Measurements from ENCODE around the gene DNASE1L1. TPM values are rescaled to one million over a fixed set of nuclear protein-coding genes. Genes with fewer than 3 reads are reported as not detected.

DNASE1L1 gene
- total and polyA plus RNA-seq, 2 experiments from 2014 or later: 22.6 to 36.1 TPM

- DNase-seq (ENCODE audit: low spot score): no peak
- no peak overlapping the region for H3K27ac ChIP-seq
- H3K27me3 ChIP-seq: no peaks in the 10 kb centered on the region
- no peak for TF ChIP-seq CTCF (IDR thresholded peaks at IDR 0.05; ENCODE audit: poor library complexity)
- TF ChIP-seq EZH2 (IDR thresholded peaks at IDR 0.05; ENCODE audit: borderline replicate concordance): no peak
- TF ChIP-seq EZH2phosphoT487 (IDR thresholded peaks at IDR 0.05; ENCODE audit: low read depth, severe bottlenecking, unreplicated experiment): no peak
- H3K9me3 ChIP-seq (ENCODE audit: low read depth): no peaks in the 10 kb centered on the region
- H3K4me1 ChIP-seq (ENCODE audit: insufficient read depth): no peaks in the 10 kb centered on the region
- peaks cover 33% of the 10 kb centered on the region for H3K79me2 ChIP-seq
- H2AFZ ChIP-seq: no peak overlapping the region
- H3K36me3 ChIP-seq (replicated peaks; ENCODE audit: insufficient read depth, low read depth): no peaks in the 10 kb centered on the region
- no peaks in the 10 kb centered on the region for H4K20me1 ChIP-seq (ENCODE audit: insufficient read depth, poor library complexity, severe bottlenecking)
- H3K4me3 ChIP-seq: no peak overlapping the region
- H3K4me2 ChIP-seq: no peak overlapping the region
- no peaks in the 10 kb centered on the region for H3K9me2 ChIP-seq (replicated peaks; ENCODE audit: insufficient read depth)
- 90% methylated on average over 19 of the region's 19 CpGs for WGBS (ENCODE audit: low lambda C conversion rate, missing lambda C conversion rate)
Observed at GRCh38 chrX:154435171-154435733, 26.2 kb upstream of the DNASE1L1 start.

- Histone ChIP-seq H4K20me1 (ENCODE audit: insufficient read depth, poor library complexity, severe bottlenecking) (no peaks in the 10 kb centered on the region), H2AFZ (no peak overlapping the region), H3K79me2 (peaks cover 36% of the 10 kb centered on the region), H3K9me3 (ENCODE audit: low read depth) (no peaks in the 10 kb centered on the region), H3K27ac (no peak overlapping the region), H3K4me2 (no peak overlapping the region), H3K9me2 (replicated peaks; ENCODE audit: insufficient read depth) (no peaks in the 10 kb centered on the region), H3K36me3 (replicated peaks; ENCODE audit: insufficient read depth, low read depth) (no peaks in the 10 kb centered on the region), H3K27me3 (no peaks in the 10 kb centered on the region), H3K4me3 (no peak overlapping the region), H3K4me1 (ENCODE audit: insufficient read depth) (no peaks in the 10 kb centered on the region)
- DNase-seq (ENCODE audit: low spot score): no peak
- TF ChIP-seq CTCF (IDR thresholded peaks at IDR 0.05; ENCODE audit: poor library complexity): no peak
- no peak for TF ChIP-seq EZH2 (IDR thresholded peaks at IDR 0.05; ENCODE audit: borderline replicate concordance)
- TF ChIP-seq EZH2phosphoT487 (IDR thresholded peaks at IDR 0.05; ENCODE audit: low read depth, severe bottlenecking, unreplicated experiment): no peak
- WGBS (ENCODE audit: low lambda C conversion rate, missing lambda C conversion rate): 73% methylated on average over 7 of the region's 7 CpGs
Observed at GRCh38 chrX:154434394-154435168, 25.5 kb upstream of the DNASE1L1 start.

GRCh38 chrX:154433605-154434004 is 24.6 kb upstream of the DNASE1L1 start:
- Histone ChIP-seq H3K27me3 (no peaks in the 10 kb centered on the region), H3K4me1 (ENCODE audit: insufficient read depth) (no peaks in the 10 kb centered on the region), H3K4me3 (no peak overlapping the region), H3K4me2 (no peak overlapping the region), H3K36me3 (replicated peaks; ENCODE audit: insufficient read depth, low read depth) (no peaks in the 10 kb centered on the region), H3K79me2 (peaks cover 37% of the 10 kb centered on the region), H4K20me1 (ENCODE audit: insufficient read depth, poor library complexity, severe bottlenecking) (no peaks in the 10 kb centered on the region), H2AFZ (no peak overlapping the region), H3K9me3 (ENCODE audit: low read depth) (no peaks in the 10 kb centered on the region), H3K9me2 (replicated peaks; ENCODE audit: insufficient read depth) (no peaks in the 10 kb centered on the region), H3K27ac (no peak overlapping the region)
- no peak for DNase-seq (ENCODE audit: low spot score)
- TF ChIP-seq CTCF (IDR thresholded peaks at IDR 0.05; ENCODE audit: poor library complexity): no peak
- TF ChIP-seq EZH2phosphoT487 (IDR thresholded peaks at IDR 0.05; ENCODE audit: low read depth, severe bottlenecking, unreplicated experiment): no peak
- no peak for TF ChIP-seq EZH2 (IDR thresholded peaks at IDR 0.05; ENCODE audit: borderline replicate concordance)
- WGBS (ENCODE audit: low lambda C conversion rate, missing lambda C conversion rate): 83% methylated on average over 7 of the region's 7 CpGs
